K562 (cell line): ENCODE measurements around the gene PUM1. TPM values are rescaled to one million over a fixed set of nuclear protein-coding genes. Genes with fewer than 3 reads are reported as not detected.
A peak's percentile ranks its signal among the peaks of the same experiment; 100 is the strongest.

Experiments
- DPF2 ChIP-seq: fragments of 450-650 bp; IDR thresholded peaks from 2 replicates; pipeline ENCODE4 v1.6.1; 2016
- FOXK2 ChIP-seq, 2 experiments: fragments of 450-650 bp; IDR thresholded peaks in 1 of 2; conservative IDR thresholded peaks in 1 of 2; 2 replicates each; pipeline ENCODE4 v1.6.1; 2016; ENCODE audit warnings: low read depth in 2 of 2, mild to moderate bottlenecking in 1 of 2
- FOXM1 ChIP-seq, 2 experiments: fragments of 450-650 bp in 1 of 2; sonication (generic) in 1 of 2; formaldehyde crosslinking in 1 of 2; IDR thresholded peaks; 2 replicates each; pipeline versions ENCODE4 v1.6.1 to v1.9.0; 2017 to 2022; ENCODE audit warnings: low read depth in 2 of 2, mild to moderate bottlenecking in 2 of 2, missing genetic modification reagents in 1 of 2, moderate library complexity in 1 of 2
- GABPB2 ChIP-seq: fragments of 250-450 bp; sonication (Bioruptor Pico); conservative IDR thresholded peaks from 2 replicates; pipeline ENCODE4 v1.5.1; 2021; ENCODE audit warnings: mild to moderate bottlenecking
- IRF2 ChIP-seq: sonication (generic); formaldehyde crosslinking; IDR thresholded peaks from 2 replicates; pipeline ENCODE4 v1.8.1; 2022; ENCODE audit warnings: mild to moderate bottlenecking, missing genetic modification reagents
- MECOM ChIP-seq: fragments of 250-450 bp; sonication (Bioruptor Pico); IDR thresholded peaks from 2 replicates; pipeline ENCODE4 v1.8.0; 2022; ENCODE audit warnings: inconsistent platforms
- PHF20 ChIP-seq: fragments of 450-650 bp; IDR thresholded peaks from 2 replicates; pipeline ENCODE4 v1.6.1; 2018; ENCODE audit not compliant: partially characterized antibody
- PHTF2 ChIP-seq: fragments of 250-450 bp; sonication (Bioruptor Pico); IDR thresholded peaks from 2 replicates; pipeline ENCODE4 v1.5.0; 2021; ENCODE audit warnings: mild to moderate bottlenecking
- SRF ChIP-seq, 2 experiments: fragments of 250-450, 450-650 bp in 1 of 2; sonication (Bioruptor Pico) in 1 of 2; sonication (generic) in 1 of 2; formaldehyde crosslinking; IDR thresholded peaks; 2 replicates each; pipeline versions ENCODE4 v1.5.0 to v1.5.1; 2020 to 2022; ENCODE audit warnings: mild to moderate bottlenecking in 1 of 2, missing genetic modification reagents in 1 of 2
- TAF1 ChIP-seq: IDR thresholded peaks from 2 replicates; pipeline ENCODE4 v1.6.1; 2011; ENCODE audit warnings: mild to moderate bottlenecking, low read length, moderate library complexity; ENCODE audit not compliant: insufficient read depth, control insufficient read depth, severe bottlenecking; ENCODE audit errors: extremely low read depth
- XRCC3 ChIP-seq: fragments of 450-650 bp; IDR thresholded peaks from 2 replicates; pipeline ENCODE4 v1.6.1; 2017; ENCODE audit warnings: mild to moderate bottlenecking, moderate library complexity
- ZFX ChIP-seq: sonication (generic); formaldehyde crosslinking; IDR thresholded peaks from 2 replicates; pipeline ENCODE4 v1.8.0; 2022; ENCODE audit warnings: mild to moderate bottlenecking, missing genetic modification reagents, moderate library complexity
- ZNF316 ChIP-seq: fragments of 450-650 bp; IDR thresholded peaks from 2 replicates; pipeline ENCODE4 v1.6.1; 2016
- ZNF586 ChIP-seq: fragments of 450-650 bp; formaldehyde crosslinking; conservative IDR thresholded peaks from 2 replicates; pipeline ENCODE4 v1.4.0; 2020; ENCODE audit warnings: mild to moderate bottlenecking, moderate library complexity
- ZNF668 ChIP-seq: fragments of 250-450 bp; sonication (Bioruptor Pico); IDR thresholded peaks from 2 replicates; pipeline ENCODE4 v1.8.0; 2022; ENCODE audit warnings: mild to moderate bottlenecking, inconsistent platforms
- ZNF75A ChIP-seq: fragments of 450-650 bp; formaldehyde crosslinking; IDR thresholded peaks from 2 replicates; pipeline ENCODE4 v1.4.0; 2020; ENCODE audit warnings: mild to moderate bottlenecking
- ZNF766 ChIP-seq: fragments of 200-800 bp; sonication (Bioruptor generic); conservative IDR thresholded peaks from 2 replicates; pipeline ENCODE4 v1.6.1; 2016; ENCODE audit warnings: missing genetic modification characterization, missing compliant biosample characterization
- ZSCAN29 ChIP-seq: fragments of 450-650 bp; IDR thresholded peaks from 2 replicates; pipeline ENCODE4 v1.6.1; 2017
- polyA plus RNA-seq, 8 experiments: library from polyadenylated mRNA; depleted of rRNA in 4 of 8; stranded (reverse) in 5 of 8; unstranded in 3 of 8; fragments of >200 nt; fragmentation: Nextera tagmentation in 2 of 8; fragmentation: Illumina TruSeq in 1 of 8; extraction: Ambion mirVana in 2 of 8; extraction: Trizol in 1 of 8; gene quantifications; 2 replicates each; pipeline versions ENCODE4 v1.2.1 to v1.2.3, GENCODE V29; 2011 to 2014; ENCODE audit warnings: inconsistent platforms in 1 of 8, missing spikeins in 1 of 8
- total RNA-seq, 7 experiments: library from RNA; depleted of rRNA in 6 of 7; stranded (reverse); fragments of >200 nt in 6 of 7; fragmentation: Illumina TruSeq in 2 of 7; extraction: Trizol in 2 of 7; gene quantifications; 2 replicates each; pipeline versions ENCODE4 v1.2.1 to v1.2.3, GENCODE V29; 2011 to 2021; ENCODE audit warnings: low replicate concordance in 1 of 7
- TF ChIP-seq, protein P1 (sequence below): fragments of 150-350 bp; conservative IDR thresholded peaks from 2 replicates; pipeline ENCODE4 v1.6.1; 2014; ENCODE audit warnings: low read length
- TF ChIP-seq, protein P2 (sequence below): fragments of 450-650 bp; IDR thresholded peaks from 2 replicates; pipeline ENCODE4 v1.6.1; 2016
- TF ChIP-seq, protein P3 (sequence below): fragments of 250-450 bp; sonication (Bioruptor Pico); IDR thresholded peaks from 2 replicates; pipeline ENCODE4 v1.6.1; 2021; ENCODE audit warnings: mild to moderate bottlenecking
- TF ChIP-seq, protein P4 (sequence below), 2 experiments: fragments of 200-800 bp in 1 of 2; sonication (Bioruptor generic) in 1 of 2; sonication (generic) in 1 of 2; formaldehyde crosslinking in 1 of 2; IDR thresholded peaks in 1 of 2; conservative IDR thresholded peaks in 1 of 2; 2 replicates each; pipeline versions ENCODE4 v1.5.0 to v1.6.1; 2016 to 2020; ENCODE audit warnings: missing compliant biosample characterization in 1 of 2, missing genetic modification characterization in 1 of 2, missing genetic modification reagents in 1 of 2
- TF ChIP-seq, protein P5 (sequence below): sonication (generic); IDR thresholded peaks from 2 replicates; pipeline ENCODE4 v1.6.1; 2016

PUM1 gene
- total and polyA plus RNA-seq, 9 of the 15 experiments (the other 6 are each of a cell fraction or from before 2014, with no cell fraction given), result 37.7 to 104 (median 55.7) TPM

DNA sequence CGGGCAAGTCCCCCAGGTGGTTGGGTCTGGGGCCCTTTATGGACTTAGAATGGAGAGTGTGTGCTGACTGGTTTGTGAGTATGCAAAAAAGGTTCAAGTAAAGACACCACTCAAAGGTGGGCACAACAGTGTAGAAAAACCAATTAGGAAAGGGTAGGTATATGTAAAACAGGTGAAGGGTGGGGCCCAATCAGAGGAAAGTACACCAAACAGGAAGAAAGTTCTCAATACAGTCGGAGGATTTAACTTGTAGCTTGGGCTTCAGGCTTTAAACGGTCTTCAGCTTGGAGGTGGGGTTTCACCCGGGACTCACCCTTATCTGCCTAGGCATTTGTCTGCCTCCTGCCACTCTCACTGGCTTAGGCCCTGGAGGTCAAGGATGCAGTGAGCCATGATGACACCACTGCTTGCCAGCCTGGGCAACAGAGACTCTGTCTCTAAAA, 6.8 kb upstream of the PUM1 start (continued):
- TF ChIP-seq, protein P1, sequence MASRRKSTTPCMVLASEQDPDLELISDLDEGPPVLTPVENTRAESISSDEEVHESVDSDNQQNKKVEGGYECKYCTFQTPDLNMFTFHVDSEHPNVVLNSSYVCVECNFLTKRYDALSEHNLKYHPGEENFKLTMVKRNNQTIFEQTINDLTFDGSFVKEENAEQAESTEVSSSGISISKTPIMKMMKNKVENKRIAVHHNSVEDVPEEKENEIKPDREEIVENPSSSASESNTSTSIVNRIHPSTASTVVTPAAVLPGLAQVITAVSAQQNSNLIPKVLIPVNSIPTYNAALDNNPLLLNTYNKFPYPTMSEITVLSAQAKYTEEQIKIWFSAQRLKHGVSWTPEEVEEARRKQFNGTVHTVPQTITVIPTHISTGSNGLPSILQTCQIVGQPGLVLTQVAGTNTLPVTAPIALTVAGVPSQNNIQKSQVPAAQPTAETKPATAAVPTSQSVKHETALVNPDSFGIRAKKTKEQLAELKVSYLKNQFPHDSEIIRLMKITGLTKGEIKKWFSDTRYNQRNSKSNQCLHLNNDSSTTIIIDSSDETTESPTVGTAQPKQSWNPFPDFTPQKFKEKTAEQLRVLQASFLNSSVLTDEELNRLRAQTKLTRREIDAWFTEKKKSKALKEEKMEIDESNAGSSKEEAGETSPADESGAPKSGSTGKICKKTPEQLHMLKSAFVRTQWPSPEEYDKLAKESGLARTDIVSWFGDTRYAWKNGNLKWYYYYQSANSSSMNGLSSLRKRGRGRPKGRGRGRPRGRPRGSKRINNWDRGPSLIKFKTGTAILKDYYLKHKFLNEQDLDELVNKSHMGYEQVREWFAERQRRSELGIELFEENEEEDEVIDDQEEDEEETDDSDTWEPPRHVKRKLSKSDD, result no peak
- TF ChIP-seq DPF2 (peak; percentile 78; the same call in 1 of the 2 replicates), IRF2 (CRISPR knock-in tag) (no peak), PHF20 (no peak), TAF1 (peak; percentile 12), ZNF668 (CRISPR knock-in tag) (no peak), PHTF2 (CRISPR knock-in tag) (no peak), ZFX (CRISPR knock-in tag) (no peak), ZNF75A (CRISPR knock-in tag) (no peak), FOXM1 (IDR thresholded peaks at IDR 0.05; ENCODE audit: low read depth) (peak; percentile 16; the same call in 1 of the 2 replicates), FOXM1 (CRISPR knock-in tag; IDR thresholded peaks at IDR 0.05; ENCODE audit: low read depth) (no peak), ZSCAN29 (no peak), ZNF316 (0 out of 2 replicates have a peak, but pooled peaks have one; percentile 34), SRF (CRISPR knock-in tag; IDR thresholded peaks at IDR 0.05) (0 out of 4 replicates have a peak, but pooled peaks of 1 of the 2 experiments have one; percentile 14), XRCC3 (no peak), ZNF586 (no peak), MECOM (peak; percentile 3; the same call in 1 of the 2 replicates), FOXK2 (conservative IDR thresholded peaks at IDR 0.05 in 1 of 2, IDR thresholded peaks at IDR 0.05 in 1 of 2; ENCODE audit: low read depth in 2 of 2) (peak in 1 of 2 experiments; percentile 39; a peak in 2 of 4 replicates), GABPB2 (no peak), ZNF766 (CRISPR knock-in tag) (0 out of 2 replicates have a peak, but pooled peaks have one; percentile 38)
- TF ChIP-seq, protein P2, sequence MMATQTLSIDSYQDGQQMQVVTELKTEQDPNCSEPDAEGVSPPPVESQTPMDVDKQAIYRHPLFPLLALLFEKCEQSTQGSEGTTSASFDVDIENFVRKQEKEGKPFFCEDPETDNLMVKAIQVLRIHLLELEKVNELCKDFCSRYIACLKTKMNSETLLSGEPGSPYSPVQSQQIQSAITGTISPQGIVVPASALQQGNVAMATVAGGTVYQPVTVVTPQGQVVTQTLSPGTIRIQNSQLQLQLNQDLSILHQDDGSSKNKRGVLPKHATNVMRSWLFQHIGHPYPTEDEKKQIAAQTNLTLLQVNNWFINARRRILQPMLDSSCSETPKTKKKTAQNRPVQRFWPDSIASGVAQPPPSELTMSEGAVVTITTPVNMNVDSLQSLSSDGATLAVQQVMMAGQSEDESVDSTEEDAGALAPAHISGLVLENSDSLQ, result peak; percentile 92
- TF ChIP-seq, protein P3, sequence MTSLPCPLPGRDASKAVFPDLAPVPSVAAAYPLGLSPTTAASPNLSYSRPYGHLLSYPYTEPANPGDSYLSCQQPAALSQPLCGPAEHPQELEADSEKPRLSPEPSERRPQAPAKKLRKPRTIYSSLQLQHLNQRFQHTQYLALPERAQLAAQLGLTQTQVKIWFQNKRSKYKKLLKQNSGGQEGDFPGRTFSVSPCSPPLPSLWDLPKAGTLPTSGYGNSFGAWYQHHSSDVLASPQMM (CRISPR knock-in tag), result no peak
- TF ChIP-seq, protein P4, sequence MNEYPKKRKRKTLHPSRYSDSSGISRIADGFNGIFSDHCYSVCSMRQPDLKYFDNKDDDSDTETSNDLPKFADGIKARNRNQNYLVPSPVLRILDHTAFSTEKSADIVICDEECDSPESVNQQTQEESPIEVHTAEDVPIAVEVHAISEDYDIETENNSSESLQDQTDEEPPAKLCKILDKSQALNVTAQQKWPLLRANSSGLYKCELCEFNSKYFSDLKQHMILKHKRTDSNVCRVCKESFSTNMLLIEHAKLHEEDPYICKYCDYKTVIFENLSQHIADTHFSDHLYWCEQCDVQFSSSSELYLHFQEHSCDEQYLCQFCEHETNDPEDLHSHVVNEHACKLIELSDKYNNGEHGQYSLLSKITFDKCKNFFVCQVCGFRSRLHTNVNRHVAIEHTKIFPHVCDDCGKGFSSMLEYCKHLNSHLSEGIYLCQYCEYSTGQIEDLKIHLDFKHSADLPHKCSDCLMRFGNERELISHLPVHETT (CRISPR knock-in tag; conservative IDR thresholded peaks at IDR 0.05 in 1 of 2, IDR thresholded peaks at IDR 0.05 in 1 of 2), result peak in 1 of 2 experiments; percentile 70; a peak in 2 of 4 replicates
- TF ChIP-seq, protein P5, sequence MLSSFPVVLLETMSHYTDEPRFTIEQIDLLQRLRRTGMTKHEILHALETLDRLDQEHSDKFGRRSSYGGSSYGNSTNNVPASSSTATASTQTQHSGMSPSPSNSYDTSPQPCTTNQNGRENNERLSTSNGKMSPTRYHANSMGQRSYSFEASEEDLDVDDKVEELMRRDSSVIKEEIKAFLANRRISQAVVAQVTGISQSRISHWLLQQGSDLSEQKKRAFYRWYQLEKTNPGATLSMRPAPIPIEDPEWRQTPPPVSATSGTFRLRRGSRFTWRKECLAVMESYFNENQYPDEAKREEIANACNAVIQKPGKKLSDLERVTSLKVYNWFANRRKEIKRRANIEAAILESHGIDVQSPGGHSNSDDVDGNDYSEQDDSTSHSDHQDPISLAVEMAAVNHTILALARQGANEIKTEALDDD, result peak; percentile 80
